LNCAP (cell line): ENCODE results near the gene PPWD1.

Experiments
- TF ChIP-seq, protein P1 (sequence below): fragments of 450-650 bp; IDR thresholded peaks from 2 replicates; pipeline ENCODE4 v1.5.1; 2017; ENCODE audit warnings: mild to moderate bottlenecking

PPWD1 gene

DNA sequence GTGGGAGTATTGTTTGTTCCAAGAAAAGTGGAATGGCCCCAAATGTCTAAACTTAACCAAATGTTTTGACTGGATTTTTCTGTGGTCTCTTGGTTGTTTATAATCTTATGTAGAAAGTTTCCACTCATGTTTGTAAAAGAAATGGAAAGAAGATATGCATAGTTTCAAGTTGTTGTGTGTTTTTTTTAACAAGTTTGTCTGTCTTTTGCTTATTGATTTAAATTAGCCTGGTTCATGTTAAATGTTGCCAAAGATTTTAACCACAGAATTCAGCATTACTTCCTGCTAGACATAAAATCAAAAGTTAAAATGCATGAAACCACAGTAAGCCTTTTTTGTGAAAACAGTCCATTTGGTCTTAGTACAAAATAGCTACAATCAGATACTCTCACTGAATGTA, 14.0 kb downstream of the PPWD1 start:
- TF ChIP-seq, protein P1, sequence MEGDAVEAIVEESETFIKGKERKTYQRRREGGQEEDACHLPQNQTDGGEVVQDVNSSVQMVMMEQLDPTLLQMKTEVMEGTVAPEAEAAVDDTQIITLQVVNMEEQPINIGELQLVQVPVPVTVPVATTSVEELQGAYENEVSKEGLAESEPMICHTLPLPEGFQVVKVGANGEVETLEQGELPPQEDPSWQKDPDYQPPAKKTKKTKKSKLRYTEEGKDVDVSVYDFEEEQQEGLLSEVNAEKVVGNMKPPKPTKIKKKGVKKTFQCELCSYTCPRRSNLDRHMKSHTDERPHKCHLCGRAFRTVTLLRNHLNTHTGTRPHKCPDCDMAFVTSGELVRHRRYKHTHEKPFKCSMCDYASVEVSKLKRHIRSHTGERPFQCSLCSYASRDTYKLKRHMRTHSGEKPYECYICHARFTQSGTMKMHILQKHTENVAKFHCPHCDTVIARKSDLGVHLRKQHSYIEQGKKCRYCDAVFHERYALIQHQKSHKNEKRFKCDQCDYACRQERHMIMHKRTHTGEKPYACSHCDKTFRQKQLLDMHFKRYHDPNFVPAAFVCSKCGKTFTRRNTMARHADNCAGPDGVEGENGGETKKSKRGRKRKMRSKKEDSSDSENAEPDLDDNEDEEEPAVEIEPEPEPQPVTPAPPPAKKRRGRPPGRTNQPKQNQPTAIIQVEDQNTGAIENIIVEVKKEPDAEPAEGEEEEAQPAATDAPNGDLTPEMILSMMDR, result no peak

GRCh38 chr5:65588694-65589093, 25.6 kb downstream of the PPWD1 start:
- TF ChIP-seq, protein P1, result no peak; the same call in 1 of the 2 replicates

DNA sequence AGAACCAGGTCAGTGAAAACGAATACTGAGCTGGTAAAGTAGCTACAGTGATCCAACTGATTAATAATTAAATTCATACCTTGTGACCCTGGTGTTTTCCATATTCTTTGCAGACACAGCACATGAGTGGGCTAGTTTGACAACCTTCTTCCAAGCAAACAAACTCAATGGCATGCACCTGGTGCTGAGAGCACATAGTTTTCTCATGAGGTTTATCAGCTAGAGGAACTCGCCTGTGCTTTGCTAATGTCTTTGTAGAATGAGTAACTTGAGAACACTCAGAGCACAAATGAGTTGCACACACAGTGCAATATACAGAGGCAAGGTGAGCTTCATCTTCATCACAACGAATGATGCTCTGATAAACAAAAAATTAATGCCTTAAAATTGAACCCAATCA, 48.4 kb downstream of the PPWD1 start:
- TF ChIP-seq, protein P1, result no peak

DNA sequence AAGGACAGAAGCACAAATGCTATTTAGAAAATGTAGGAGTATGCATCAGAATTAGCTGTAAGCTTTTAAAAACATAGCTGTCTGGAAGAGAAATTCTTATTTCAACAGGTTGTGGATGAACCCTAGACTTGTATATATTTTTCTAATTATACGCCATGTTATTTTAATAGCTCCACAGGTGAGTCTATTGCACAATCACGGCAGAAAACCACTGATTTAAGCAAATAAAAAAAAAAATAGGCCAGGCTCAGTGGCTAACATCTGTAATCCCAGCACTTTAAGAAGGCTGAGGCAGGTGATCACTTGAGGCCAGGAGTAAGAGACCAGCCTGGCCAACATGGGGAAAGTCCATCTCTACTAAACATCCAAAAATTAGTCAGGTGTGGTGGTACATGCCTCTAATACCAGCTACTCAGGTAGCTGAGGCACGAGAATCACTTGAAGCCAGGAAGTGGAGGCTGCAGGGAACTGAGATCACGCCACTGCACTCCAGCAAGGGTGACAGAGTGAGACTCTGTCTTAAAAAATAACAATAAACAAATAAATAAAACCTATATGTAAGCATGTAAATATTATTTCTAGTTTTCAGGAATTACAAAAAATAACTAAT, 49.3 kb downstream of the PPWD1 start:
- TF ChIP-seq, protein P1, result no peak

GRCh38 chr5:65620021-65620420, 56.9 kb downstream of the PPWD1 start:
- TF ChIP-seq, protein P1, result no peak

- TF ChIP-seq, protein P1, result no peak
These were observed 60.4 kb downstream of the PPWD1 start for GRCh38 chr5:65623482-65623881.

- TF ChIP-seq, protein P1, result no peak
These were observed 61.0 kb downstream of the PPWD1 start, which contains the start of gene TRIM23 for GRCh38 chr5:65624025-65624570. TRIM23 (minus strand) TSS chr5:65624333; CDS start chr5:65624274, 59 bp downstream.
